ENCODE results near the gene PDK3.

GRCh38 chrX:24495700-24496099, 30.6 kb downstream of the PDK3 start:
- TF ChIP-seq CTCF (IDR thresholded peaks at IDR 0.05) (no peak), EP300 (IDR thresholded peaks at IDR 0.05) (no peak), POLR2A (IDR thresholded peaks at IDR 0.05) (no peak), POLR2AphosphoS5 (IDR thresholded peaks at IDR 0.05) (no peak)

Measured in suprapubic skin (tissue), 4 donors.